ENCODE results near the gene GPC5. TPM values are rescaled to one million over a fixed set of nuclear protein-coding genes. Genes with fewer than 3 reads are reported as not detected.

Gene GPC5
- total RNA-seq, 2 donors from 2014 or later = not detected

GRCh38 chr13:91520952-91521351, 122.5 kb downstream of the GPC5 start:
- DNase-seq = no peak
- Histone ChIP-seq H3K4me3 (no peak overlapping the region), H3K27ac (no peak overlapping the region), H3K27me3 (no peaks in the 10 kb centered on the region), H3K36me3 (replicated peaks in 1 of 2; ENCODE audit: insufficient read depth in 1 of 2, low read depth in 2 of 2) (no peaks in the 10 kb centered on the region), H3K4me1 (no peaks in the 10 kb centered on the region), H3K9me3 (no peaks in the 10 kb centered on the region)
- intact Hi-C loops (cut with DNase I) = no loop called here
- ATAC-seq = no peak
- TF ChIP-seq, protein P1, sequence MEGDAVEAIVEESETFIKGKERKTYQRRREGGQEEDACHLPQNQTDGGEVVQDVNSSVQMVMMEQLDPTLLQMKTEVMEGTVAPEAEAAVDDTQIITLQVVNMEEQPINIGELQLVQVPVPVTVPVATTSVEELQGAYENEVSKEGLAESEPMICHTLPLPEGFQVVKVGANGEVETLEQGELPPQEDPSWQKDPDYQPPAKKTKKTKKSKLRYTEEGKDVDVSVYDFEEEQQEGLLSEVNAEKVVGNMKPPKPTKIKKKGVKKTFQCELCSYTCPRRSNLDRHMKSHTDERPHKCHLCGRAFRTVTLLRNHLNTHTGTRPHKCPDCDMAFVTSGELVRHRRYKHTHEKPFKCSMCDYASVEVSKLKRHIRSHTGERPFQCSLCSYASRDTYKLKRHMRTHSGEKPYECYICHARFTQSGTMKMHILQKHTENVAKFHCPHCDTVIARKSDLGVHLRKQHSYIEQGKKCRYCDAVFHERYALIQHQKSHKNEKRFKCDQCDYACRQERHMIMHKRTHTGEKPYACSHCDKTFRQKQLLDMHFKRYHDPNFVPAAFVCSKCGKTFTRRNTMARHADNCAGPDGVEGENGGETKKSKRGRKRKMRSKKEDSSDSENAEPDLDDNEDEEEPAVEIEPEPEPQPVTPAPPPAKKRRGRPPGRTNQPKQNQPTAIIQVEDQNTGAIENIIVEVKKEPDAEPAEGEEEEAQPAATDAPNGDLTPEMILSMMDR (IDR thresholded peaks at IDR 0.05) = no peak
- no peak for TF ChIP-seq POLR2A (IDR thresholded peaks at IDR 0.05)

DNA sequence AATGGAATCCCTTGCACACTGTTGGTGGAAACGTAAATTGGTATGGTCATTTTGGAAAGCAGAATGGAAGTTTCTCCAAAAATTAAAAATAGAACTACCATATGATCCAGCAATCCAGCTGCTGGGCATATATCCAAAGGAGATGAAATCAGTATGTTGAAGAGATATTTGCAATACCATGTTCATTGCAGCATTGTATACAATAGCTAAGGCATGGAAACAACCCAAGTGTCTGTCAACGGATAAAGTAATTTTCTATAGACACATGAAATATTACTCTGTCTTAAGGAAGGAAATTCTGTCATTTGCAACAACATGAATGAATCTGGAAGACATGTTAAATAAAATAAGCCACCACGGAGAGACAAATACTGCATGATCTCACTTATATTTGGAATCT, 124.7 kb downstream of the GPC5 start:
- no peaks in the 10 kb centered on the region for H3K36me3 ChIP-seq (replicated peaks in 1 of 2; ENCODE audit: insufficient read depth in 1 of 2, low read depth in 2 of 2)
- no peaks in the 10 kb centered on the region for H3K9me3 ChIP-seq
- no peaks in the 10 kb centered on the region for H3K27me3 ChIP-seq
- no peak overlapping the region for H3K27ac ChIP-seq
- TF ChIP-seq POLR2A (IDR thresholded peaks at IDR 0.05) = no peak
- TF ChIP-seq, protein P1 (IDR thresholded peaks at IDR 0.05) = no peak
- no peak overlapping the region for H3K4me3 ChIP-seq
- intact Hi-C loops (cut with DNase I) = no loop called here
- ATAC-seq (no peak), DNase-seq (no peak)
- no peaks in the 10 kb centered on the region for H3K4me1 ChIP-seq
- 55 to 69% methylated on average over 3 of the region's 3 CpGs for WGBS, 2 donors

GRCh38 chr13:91526543-91527033, 128.2 kb downstream of the GPC5 start:
- DNase-seq (no peak), ATAC-seq (no peak)
- H3K4me3 ChIP-seq = no peak overlapping the region
- H3K4me1 ChIP-seq = no peaks in the 10 kb centered on the region
- WGBS, 2 donors = 54 to 75% methylated on average over 3 of the region's 3 CpGs
- no peaks in the 10 kb centered on the region for H3K27me3 ChIP-seq
- no peak for TF ChIP-seq POLR2A (IDR thresholded peaks at IDR 0.05)
- TF ChIP-seq, protein P1 (IDR thresholded peaks at IDR 0.05) = no peak
- no peak overlapping the region for H3K27ac ChIP-seq
- no peaks in the 10 kb centered on the region for H3K36me3 ChIP-seq (replicated peaks in 1 of 2; ENCODE audit: insufficient read depth in 1 of 2, low read depth in 2 of 2)
- no peaks in the 10 kb centered on the region for H3K9me3 ChIP-seq
- intact Hi-C loops (cut with DNase I) = no loop called here

- H3K27me3 ChIP-seq = no peaks in the 10 kb centered on the region
- 69 to 71% methylated on average over 3 of the region's 3 CpGs for WGBS, 2 donors
- no peak for DNase-seq
Measured at GRCh38 chr13:91529739-91530482, 131.5 kb downstream of the GPC5 start.

More at GRCh38 chr13:91529739-91530482, 131.5 kb downstream of the GPC5 start:
- Histone ChIP-seq H3K36me3 (replicated peaks in 1 of 2; ENCODE audit: insufficient read depth in 1 of 2, low read depth in 2 of 2) (no peaks in the 10 kb centered on the region), H3K4me3 (no peak overlapping the region), H3K4me1 (no peaks in the 10 kb centered on the region), H3K9me3 (no peaks in the 10 kb centered on the region), H3K27ac (no peak overlapping the region)
- no peak for TF ChIP-seq POLR2A (IDR thresholded peaks at IDR 0.05)
- TF ChIP-seq, protein P1 (IDR thresholded peaks at IDR 0.05) = no peak
- intact Hi-C loops (cut with DNase I) = no loop called here
- ATAC-seq = no peak
